Measurements from ENCODE around the gene ZNF385B. TPM values are rescaled to one million over a fixed set of nuclear protein-coding genes. Genes with fewer than 3 reads are reported as not detected.

Gene ZNF385B
- total and polyA plus RNA-seq, 4 donors, result 3.0 to 7.2 (median 3.9) TPM

GRCh38 chr2:179553382-179553781 is 308.0 kb downstream of the ZNF385B start:
- Histone ChIP-seq H3K27me3 (ENCODE audit: control insufficient read depth in 4 of 4, insufficient read depth in 4 of 4, low read length in 3 of 4) (no peaks in the 10 kb centered on the region), H3K36me3 (ENCODE audit: control insufficient read depth in 4 of 4, insufficient read depth in 3 of 4, low read depth in 1 of 4, low read length in 3 of 4) (peaks cover 0 to 2% (median 0%) of the 10 kb centered on the region in 4 donors), H3K9ac (ENCODE audit: low read depth in 1 of 2, low read length in 2 of 2) (no peak overlapping the region), H3K4me1 (ENCODE audit: control insufficient read depth in 4 of 4, insufficient read depth in 4 of 4, low read length in 3 of 4) (peaks cover 3 to 15% (median 8%) of the 10 kb centered on the region in 4 donors), H3K27ac (ENCODE audit: low read depth in 1 of 2, low read length in 2 of 2) (no peak overlapping the region), H3K9me3 (ENCODE audit: control insufficient read depth in 4 of 4, low read length in 3 of 4) (no peaks in the 10 kb centered on the region), H3K4me3 (ENCODE audit: low read depth in 1 of 3, low read length in 3 of 3) (no peak overlapping the region)
- TF ChIP-seq JUND (IDR thresholded peaks at IDR 0.05) (no peak), RXRA (IDR thresholded peaks at IDR 0.05) (no peak), NR2F2 (IDR thresholded peaks at IDR 0.05) (no peak), ZBTB33 (IDR thresholded peaks at IDR 0.05) (no peak), TAF1 (conservative IDR thresholded peaks at IDR 0.05) (no peak), YY1 (IDR thresholded peaks at IDR 0.05) (no peak), EGR1 (IDR thresholded peaks at IDR 0.05; ENCODE audit: low read depth in 2 of 2) (no peak), HNF4G (IDR thresholded peaks at IDR 0.05) (no peak), FOXA2 (IDR thresholded peaks at IDR 0.05) (no peak), GABPA (IDR thresholded peaks at IDR 0.05 in 1 of 2, conservative IDR thresholded peaks at IDR 0.05 in 1 of 2) (no peak), SP1 (IDR thresholded peaks at IDR 0.05) (no peak), FOXA1 (IDR thresholded peaks at IDR 0.05) (no peak), RAD21 (IDR thresholded peaks at IDR 0.05) (no peak), HNF4A (conservative IDR thresholded peaks at IDR 0.05) (no peak)
- TF ChIP-seq, protein P1, sequence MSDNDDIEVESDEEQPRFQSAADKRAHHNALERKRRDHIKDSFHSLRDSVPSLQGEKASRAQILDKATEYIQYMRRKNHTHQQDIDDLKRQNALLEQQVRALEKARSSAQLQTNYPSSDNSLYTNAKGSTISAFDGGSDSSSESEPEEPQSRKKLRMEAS (IDR thresholded peaks at IDR 0.05), result no peak
- TF ChIP-seq, protein P2, sequence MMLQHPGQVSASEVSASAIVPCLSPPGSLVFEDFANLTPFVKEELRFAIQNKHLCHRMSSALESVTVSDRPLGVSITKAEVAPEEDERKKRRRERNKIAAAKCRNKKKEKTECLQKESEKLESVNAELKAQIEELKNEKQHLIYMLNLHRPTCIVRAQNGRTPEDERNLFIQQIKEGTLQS (IDR thresholded peaks at IDR 0.05), result no peak
- TF ChIP-seq, protein P3, sequence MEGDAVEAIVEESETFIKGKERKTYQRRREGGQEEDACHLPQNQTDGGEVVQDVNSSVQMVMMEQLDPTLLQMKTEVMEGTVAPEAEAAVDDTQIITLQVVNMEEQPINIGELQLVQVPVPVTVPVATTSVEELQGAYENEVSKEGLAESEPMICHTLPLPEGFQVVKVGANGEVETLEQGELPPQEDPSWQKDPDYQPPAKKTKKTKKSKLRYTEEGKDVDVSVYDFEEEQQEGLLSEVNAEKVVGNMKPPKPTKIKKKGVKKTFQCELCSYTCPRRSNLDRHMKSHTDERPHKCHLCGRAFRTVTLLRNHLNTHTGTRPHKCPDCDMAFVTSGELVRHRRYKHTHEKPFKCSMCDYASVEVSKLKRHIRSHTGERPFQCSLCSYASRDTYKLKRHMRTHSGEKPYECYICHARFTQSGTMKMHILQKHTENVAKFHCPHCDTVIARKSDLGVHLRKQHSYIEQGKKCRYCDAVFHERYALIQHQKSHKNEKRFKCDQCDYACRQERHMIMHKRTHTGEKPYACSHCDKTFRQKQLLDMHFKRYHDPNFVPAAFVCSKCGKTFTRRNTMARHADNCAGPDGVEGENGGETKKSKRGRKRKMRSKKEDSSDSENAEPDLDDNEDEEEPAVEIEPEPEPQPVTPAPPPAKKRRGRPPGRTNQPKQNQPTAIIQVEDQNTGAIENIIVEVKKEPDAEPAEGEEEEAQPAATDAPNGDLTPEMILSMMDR (IDR thresholded peaks at IDR 0.05; ENCODE audit: low read depth, low read length, missing input control), result no peak
- TF ChIP-seq, protein P4, sequence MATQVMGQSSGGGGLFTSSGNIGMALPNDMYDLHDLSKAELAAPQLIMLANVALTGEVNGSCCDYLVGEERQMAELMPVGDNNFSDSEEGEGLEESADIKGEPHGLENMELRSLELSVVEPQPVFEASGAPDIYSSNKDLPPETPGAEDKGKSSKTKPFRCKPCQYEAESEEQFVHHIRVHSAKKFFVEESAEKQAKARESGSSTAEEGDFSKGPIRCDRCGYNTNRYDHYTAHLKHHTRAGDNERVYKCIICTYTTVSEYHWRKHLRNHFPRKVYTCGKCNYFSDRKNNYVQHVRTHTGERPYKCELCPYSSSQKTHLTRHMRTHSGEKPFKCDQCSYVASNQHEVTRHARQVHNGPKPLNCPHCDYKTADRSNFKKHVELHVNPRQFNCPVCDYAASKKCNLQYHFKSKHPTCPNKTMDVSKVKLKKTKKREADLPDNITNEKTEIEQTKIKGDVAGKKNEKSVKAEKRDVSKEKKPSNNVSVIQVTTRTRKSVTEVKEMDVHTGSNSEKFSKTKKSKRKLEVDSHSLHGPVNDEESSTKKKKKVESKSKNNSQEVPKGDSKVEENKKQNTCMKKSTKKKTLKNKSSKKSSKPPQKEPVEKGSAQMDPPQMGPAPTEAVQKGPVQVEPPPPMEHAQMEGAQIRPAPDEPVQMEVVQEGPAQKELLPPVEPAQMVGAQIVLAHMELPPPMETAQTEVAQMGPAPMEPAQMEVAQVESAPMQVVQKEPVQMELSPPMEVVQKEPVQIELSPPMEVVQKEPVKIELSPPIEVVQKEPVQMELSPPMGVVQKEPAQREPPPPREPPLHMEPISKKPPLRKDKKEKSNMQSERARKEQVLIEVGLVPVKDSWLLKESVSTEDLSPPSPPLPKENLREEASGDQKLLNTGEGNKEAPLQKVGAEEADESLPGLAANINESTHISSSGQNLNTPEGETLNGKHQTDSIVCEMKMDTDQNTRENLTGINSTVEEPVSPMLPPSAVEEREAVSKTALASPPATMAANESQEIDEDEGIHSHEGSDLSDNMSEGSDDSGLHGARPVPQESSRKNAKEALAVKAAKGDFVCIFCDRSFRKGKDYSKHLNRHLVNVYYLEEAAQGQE (IDR thresholded peaks at IDR 0.05), result no peak
- 95% methylated on average over 3 of the region's 3 CpGs for WGBS
- no peak for DNase-seq (ENCODE audit: low spot score)
